Panc1 (cell line): ENCODE results near the gene CNGB1.

Experiments
- CTCF ChIP-seq: fragments of 450-650 bp; IDR thresholded peaks from 2 replicates; pipeline ENCODE4 v1.5.1; 2017; ENCODE audit warnings: mild to moderate bottlenecking
- SIN3A ChIP-seq: IDR thresholded peaks from 2 replicates; pipeline ENCODE4 v1.6.1; 2012; ENCODE audit warnings: low read depth, mild to moderate bottlenecking, low read length, moderate library complexity, borderline replicate concordance; ENCODE audit not compliant: insufficient read depth
- TF ChIP-seq, protein P1 (sequence below), 2 experiments: IDR thresholded peaks; 2 replicates each; pipeline ENCODE4 v1.6.1; 2011 to 2012; ENCODE audit warnings: low read depth in 2 of 2, control low read depth in 1 of 2, low read length in 1 of 2, mild to moderate bottlenecking in 1 of 2, moderate library complexity in 1 of 2; ENCODE audit not compliant: insufficient read depth in 1 of 2

GRCh38 chr16:57916735-57917438 lies 54.0 kb downstream of the CNGB1 start:
- TF ChIP-seq CTCF: no peak
- TF ChIP-seq, protein P1, sequence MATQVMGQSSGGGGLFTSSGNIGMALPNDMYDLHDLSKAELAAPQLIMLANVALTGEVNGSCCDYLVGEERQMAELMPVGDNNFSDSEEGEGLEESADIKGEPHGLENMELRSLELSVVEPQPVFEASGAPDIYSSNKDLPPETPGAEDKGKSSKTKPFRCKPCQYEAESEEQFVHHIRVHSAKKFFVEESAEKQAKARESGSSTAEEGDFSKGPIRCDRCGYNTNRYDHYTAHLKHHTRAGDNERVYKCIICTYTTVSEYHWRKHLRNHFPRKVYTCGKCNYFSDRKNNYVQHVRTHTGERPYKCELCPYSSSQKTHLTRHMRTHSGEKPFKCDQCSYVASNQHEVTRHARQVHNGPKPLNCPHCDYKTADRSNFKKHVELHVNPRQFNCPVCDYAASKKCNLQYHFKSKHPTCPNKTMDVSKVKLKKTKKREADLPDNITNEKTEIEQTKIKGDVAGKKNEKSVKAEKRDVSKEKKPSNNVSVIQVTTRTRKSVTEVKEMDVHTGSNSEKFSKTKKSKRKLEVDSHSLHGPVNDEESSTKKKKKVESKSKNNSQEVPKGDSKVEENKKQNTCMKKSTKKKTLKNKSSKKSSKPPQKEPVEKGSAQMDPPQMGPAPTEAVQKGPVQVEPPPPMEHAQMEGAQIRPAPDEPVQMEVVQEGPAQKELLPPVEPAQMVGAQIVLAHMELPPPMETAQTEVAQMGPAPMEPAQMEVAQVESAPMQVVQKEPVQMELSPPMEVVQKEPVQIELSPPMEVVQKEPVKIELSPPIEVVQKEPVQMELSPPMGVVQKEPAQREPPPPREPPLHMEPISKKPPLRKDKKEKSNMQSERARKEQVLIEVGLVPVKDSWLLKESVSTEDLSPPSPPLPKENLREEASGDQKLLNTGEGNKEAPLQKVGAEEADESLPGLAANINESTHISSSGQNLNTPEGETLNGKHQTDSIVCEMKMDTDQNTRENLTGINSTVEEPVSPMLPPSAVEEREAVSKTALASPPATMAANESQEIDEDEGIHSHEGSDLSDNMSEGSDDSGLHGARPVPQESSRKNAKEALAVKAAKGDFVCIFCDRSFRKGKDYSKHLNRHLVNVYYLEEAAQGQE (IDR thresholded peaks at IDR 0.05; ENCODE audit: insufficient read depth in 1 of 2, low read depth in 2 of 2, low read length in 1 of 2): no peak
- no peak for TF ChIP-seq SIN3A
